D721Med (cell line): ENCODE data around the gene NUP54.

Source experiments
- DNase-seq: peaks from one replicate; pipeline ENCODE4 v3.0.0; 2011; ENCODE audit warnings: low spot score; ENCODE audit not compliant: insufficient read length
- FAIRE-seq: peaks from 2 replicates; lab custom pipeline; 2011; peaks lifted over from hg19 to GRCh38; lab: Jason Lieb, UNC
- TF ChIP-seq, protein P1 (sequence below): IDR thresholded peaks from 2 replicates; pipeline ENCODE4 v1.5.1; 2012; ENCODE audit warnings: mild to moderate bottlenecking, control low read depth; ENCODE audit not compliant: insufficient read depth; ENCODE audit errors: missing control alignments

The NUP54 gene

DNA sequence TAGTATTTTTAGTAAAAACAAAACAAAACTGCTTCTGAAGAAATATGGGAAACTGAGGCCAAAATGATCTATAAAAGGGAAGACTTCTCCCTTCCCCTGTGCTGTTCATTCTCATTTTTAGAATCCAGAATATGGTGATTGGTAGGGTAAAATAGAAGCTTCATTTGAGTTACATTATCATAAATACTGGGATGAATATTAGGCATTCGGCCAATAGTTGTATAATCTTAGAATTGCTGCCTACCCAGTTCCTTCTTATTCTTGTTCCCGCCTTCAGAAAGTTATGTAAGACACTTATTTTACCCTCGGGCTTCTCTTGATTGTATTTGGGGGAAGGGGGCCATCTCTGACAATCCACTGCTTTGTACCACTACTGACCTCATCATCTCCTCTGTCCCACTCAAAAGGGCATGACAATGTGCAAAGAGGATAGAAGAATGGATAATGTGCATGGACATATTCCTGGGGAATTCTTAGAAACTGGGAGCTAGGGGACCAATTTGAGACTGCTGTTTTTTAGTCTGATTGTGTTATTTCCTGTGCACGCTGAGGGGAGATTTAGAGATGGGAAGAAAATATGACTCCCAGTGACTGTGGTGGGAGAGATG, 73.1 kb downstream of the NUP54 start:
- FAIRE-seq: no peak
- DNase-seq: no peak
- TF ChIP-seq, protein P1, sequence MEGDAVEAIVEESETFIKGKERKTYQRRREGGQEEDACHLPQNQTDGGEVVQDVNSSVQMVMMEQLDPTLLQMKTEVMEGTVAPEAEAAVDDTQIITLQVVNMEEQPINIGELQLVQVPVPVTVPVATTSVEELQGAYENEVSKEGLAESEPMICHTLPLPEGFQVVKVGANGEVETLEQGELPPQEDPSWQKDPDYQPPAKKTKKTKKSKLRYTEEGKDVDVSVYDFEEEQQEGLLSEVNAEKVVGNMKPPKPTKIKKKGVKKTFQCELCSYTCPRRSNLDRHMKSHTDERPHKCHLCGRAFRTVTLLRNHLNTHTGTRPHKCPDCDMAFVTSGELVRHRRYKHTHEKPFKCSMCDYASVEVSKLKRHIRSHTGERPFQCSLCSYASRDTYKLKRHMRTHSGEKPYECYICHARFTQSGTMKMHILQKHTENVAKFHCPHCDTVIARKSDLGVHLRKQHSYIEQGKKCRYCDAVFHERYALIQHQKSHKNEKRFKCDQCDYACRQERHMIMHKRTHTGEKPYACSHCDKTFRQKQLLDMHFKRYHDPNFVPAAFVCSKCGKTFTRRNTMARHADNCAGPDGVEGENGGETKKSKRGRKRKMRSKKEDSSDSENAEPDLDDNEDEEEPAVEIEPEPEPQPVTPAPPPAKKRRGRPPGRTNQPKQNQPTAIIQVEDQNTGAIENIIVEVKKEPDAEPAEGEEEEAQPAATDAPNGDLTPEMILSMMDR: no peak

- TF ChIP-seq, protein P1: no peak
- FAIRE-seq (no peak), DNase-seq (no peak)
These were observed 73.7 kb downstream of the NUP54 start, which contains the start of gene ART3 for GRCh38 chr4:76074468-76074867. TSS of gene ART3 (plus strand) at chr4:76074709. CDS start at chr4:76075890, 1,181 bp downstream.

- FAIRE-seq (no peak), DNase-seq (peak; percentile 20)
- TF ChIP-seq, protein P1: no peak
These were observed 75.4 kb downstream of the NUP54 start for GRCh38 chr4:76072760-76073159.

GRCh38 chr4:76067652-76068286, 80.4 kb downstream of the NUP54 start:
- TF ChIP-seq, protein P1: peak; percentile 92
- FAIRE-seq (peak; percentile 80), DNase-seq (peak; percentile 22)

GRCh38 chr4:76066546-76066945, 81.7 kb downstream of the NUP54 start:
- no peak for DNase-seq
- TF ChIP-seq, protein P1: no peak
- no peak for FAIRE-seq
